ENCODE data around the gene FBXO9.

Gene FBXO9

GRCh38 chr6:53148684-53149083 is 83.5 kb downstream of the FBXO9 start, which contains the start of gene GCM1:
Gene GCM1, minus strand, starts transcription at chr6:53148841. Its CDS starts 3,209 bp downstream, at chr6:53145632.
- DNase-seq (ENCODE audit: low spot score): no peak
- no peak for TF ChIP-seq CTCF (IDR thresholded peaks at IDR 0.05; ENCODE audit: borderline replicate concordance, control extremely low read depth, extremely low read depth, insufficient read depth, missing control alignments)
- in situ Hi-C loops (cut with MboI; ENCODE audit: low sequenced_read_pairs, unreplicated experiment): no loop called here

Measured in GM13976 (cell line).